ENCODE measurements around the gene BCHE. TPM values are rescaled to one million over a fixed set of nuclear protein-coding genes. Genes with fewer than 3 reads are reported as not detected.

The BCHE gene
- total and polyA plus RNA-seq, 2 donors (not counting 1 experiment from before 2014, with no cell fraction given), result 5.8 to 34.7 TPM

GRCh38 chr3:165852191-165852590 is 15.0 kb upstream of the BCHE start:
- Histone ChIP-seq H3K9ac (ENCODE audit: insufficient read depth, low read length) (no peak overlapping the region), H3K27ac (ENCODE audit: insufficient read depth, low read length) (no peak overlapping the region), H4K20me1 (ENCODE audit: control insufficient read depth, extremely low read depth, insufficient read depth, low read length) (no peaks in the 10 kb centered on the region), H3K36me3 (ENCODE audit: control insufficient read depth, insufficient read depth, low read length) (no peaks in the 10 kb centered on the region), H3K4me1 (ENCODE audit: control insufficient read depth, extremely low read depth, insufficient read depth, low read length) (no peaks in the 10 kb centered on the region), H3K79me2 (ENCODE audit: control insufficient read depth, insufficient read depth, low read length) (no peaks in the 10 kb centered on the region), H3K4me2 (ENCODE audit: extremely low read depth, insufficient read depth, low read length) (no peak overlapping the region), H3K27me3 (ENCODE audit: control insufficient read depth, insufficient read depth, low read length) (no peaks in the 10 kb centered on the region), H2AFZ (ENCODE audit: low read length) (no peak overlapping the region), H3K4me3 (replicated peaks in 1 of 4; ENCODE audit: control extremely low read depth in 1 of 4, insufficient read depth in 1 of 4, low read depth in 3 of 4, low read length in 4 of 4) (no peak overlapping the region), H3K9me3 (ENCODE audit: control insufficient read depth, insufficient read depth, low read depth, low read length) (no peaks in the 10 kb centered on the region)
- no peak for DNase-seq (ENCODE audit: low read depth in 2 of 2)
- TF ChIP-seq EZH2 (IDR thresholded peaks at IDR 0.05; ENCODE audit: low read length, missing control alignments) (no peak), CTCF (conservative IDR thresholded peaks at IDR 0.05 in 1 of 2, IDR thresholded peaks at IDR 0.05 in 1 of 2; ENCODE audit: low read depth in 1 of 2, low read length in 2 of 2) (no peak)

GRCh38 chr3:165846056-165846455 is 8.8 kb upstream of the BCHE start:
- no peaks in the 10 kb centered on the region for H4K20me1 ChIP-seq (ENCODE audit: control insufficient read depth, extremely low read depth, insufficient read depth, low read length)
- H2AFZ ChIP-seq (ENCODE audit: low read length), result no peak overlapping the region
- DNase-seq (ENCODE audit: low read depth in 2 of 2), result no peak
- no peaks in the 10 kb centered on the region for H3K9me3 ChIP-seq (ENCODE audit: control insufficient read depth, insufficient read depth, low read depth, low read length)
- no peak overlapping the region for H3K4me2 ChIP-seq (ENCODE audit: extremely low read depth, insufficient read depth, low read length)
- H3K4me3 ChIP-seq (replicated peaks in 1 of 4; ENCODE audit: control extremely low read depth in 1 of 4, insufficient read depth in 1 of 4, low read depth in 3 of 4, low read length in 4 of 4), result no peak overlapping the region
- H3K36me3 ChIP-seq (ENCODE audit: control insufficient read depth, insufficient read depth, low read length), result no peaks in the 10 kb centered on the region
- TF ChIP-seq EZH2 (IDR thresholded peaks at IDR 0.05; ENCODE audit: low read length, missing control alignments), result no peak
- TF ChIP-seq CTCF (conservative IDR thresholded peaks at IDR 0.05 in 1 of 2, IDR thresholded peaks at IDR 0.05 in 1 of 2; ENCODE audit: low read depth in 1 of 2, low read length in 2 of 2), result no peak
- no peak overlapping the region for H3K27ac ChIP-seq (ENCODE audit: insufficient read depth, low read length)
- no peaks in the 10 kb centered on the region for H3K79me2 ChIP-seq (ENCODE audit: control insufficient read depth, insufficient read depth, low read length)
- no peak overlapping the region for H3K9ac ChIP-seq (ENCODE audit: insufficient read depth, low read length)
- no peaks in the 10 kb centered on the region for H3K4me1 ChIP-seq (ENCODE audit: control insufficient read depth, extremely low read depth, insufficient read depth, low read length)
- no peaks in the 10 kb centered on the region for H3K27me3 ChIP-seq (ENCODE audit: control insufficient read depth, insufficient read depth, low read length)

GRCh38 chr3:165839296-165840076 is 2.3 kb upstream of the BCHE start:
- Histone ChIP-seq H2AFZ (ENCODE audit: low read length) (no peak overlapping the region), H3K36me3 (ENCODE audit: control insufficient read depth, insufficient read depth, low read length) (no peaks in the 10 kb centered on the region), H3K4me3 (replicated peaks in 1 of 4; ENCODE audit: control extremely low read depth in 1 of 4, insufficient read depth in 1 of 4, low read depth in 3 of 4, low read length in 4 of 4) (no peak overlapping the region), H4K20me1 (ENCODE audit: control insufficient read depth, extremely low read depth, insufficient read depth, low read length) (no peaks in the 10 kb centered on the region), H3K79me2 (ENCODE audit: control insufficient read depth, insufficient read depth, low read length) (no peaks in the 10 kb centered on the region), H3K9me3 (ENCODE audit: control insufficient read depth, insufficient read depth, low read depth, low read length) (no peaks in the 10 kb centered on the region), H3K27ac (ENCODE audit: insufficient read depth, low read length) (no peak overlapping the region), H3K27me3 (ENCODE audit: control insufficient read depth, insufficient read depth, low read length) (no peaks in the 10 kb centered on the region), H3K4me1 (ENCODE audit: control insufficient read depth, extremely low read depth, insufficient read depth, low read length) (no peaks in the 10 kb centered on the region), H3K4me2 (ENCODE audit: extremely low read depth, insufficient read depth, low read length) (no peak overlapping the region), H3K9ac (ENCODE audit: insufficient read depth, low read length) (no peak overlapping the region)
- DNase-seq (ENCODE audit: low read depth in 2 of 2), result peak; percentile 38 to 66
- TF ChIP-seq EZH2 (IDR thresholded peaks at IDR 0.05; ENCODE audit: low read length, missing control alignments), result no peak

Measured in fibroblast of lung (primary cell).